Neural crest cell (in vitro differentiated cells): Measurements from ENCODE around the gene DOCK9. TPM values are rescaled to one million over a fixed set of nuclear protein-coding genes. Genes with fewer than 3 reads are reported as not detected.
A peak's percentile ranks its signal among the peaks of the same experiment; 100 is the strongest.

Source experiments
- DNase-seq: peaks from one replicate; pipeline ENCODE4 v3.0.0; 2021; ENCODE audit warnings: low read depth, mixed read lengths, low spot score
- H3K27ac Mint-ChIP-seq: one replicate; pipeline ENCODE4 v1.8.0; 2021; ENCODE audit warnings: mild to moderate bottlenecking, mixed read lengths; ENCODE audit not compliant: unreplicated experiment
- H3K27me3 Mint-ChIP-seq: 2 replicates; pipeline ENCODE4 v1.8.0; 2021; ENCODE audit warnings: low read depth, mild to moderate bottlenecking, mixed read lengths
- H3K36me3 Mint-ChIP-seq: 2 replicates; pipeline ENCODE4 v1.8.0; 2021; ENCODE audit warnings: low read depth, mild to moderate bottlenecking, mixed read lengths
- H3K4me1 Mint-ChIP-seq: 2 replicates; pipeline ENCODE4 v1.8.0; 2021; ENCODE audit warnings: mixed read lengths
- H3K4me3 Mint-ChIP-seq: one replicate; pipeline ENCODE4 v1.8.0; 2021; ENCODE audit warnings: mild to moderate bottlenecking, mixed read lengths
- H3K9me3 Mint-ChIP-seq: 2 replicates; pipeline ENCODE4 v1.8.0; 2021; ENCODE audit warnings: mixed read lengths
- total RNA-seq: library from RNA; stranded (reverse); gene quantifications from 2 replicates; pipeline ENCODE4 v1.2.1, GENCODE V29; 2021
- TF ChIP-seq, protein P1 (sequence below): fragments of 200-600 bp; sonication (generic); conservative IDR thresholded peaks from 2 replicates; pipeline ENCODE4 v1.5.0; 2021; ENCODE audit warnings: antibody characterized with exemption, mild to moderate bottlenecking

The DOCK9 gene
- total RNA-seq, 1 donor from 2014 or later, result 6.9 TPM

GRCh38 chr13:98871727-98872126 is 106.1 kb downstream of the DOCK9 start:
- no peak overlapping the region for H3K27ac Mint-ChIP-seq
- no peaks in the 10 kb centered on the region for H3K4me1 Mint-ChIP-seq
- H3K36me3 Mint-ChIP-seq, result peaks cover 10% of the 10 kb centered on the region
- no peak overlapping the region for H3K4me3 Mint-ChIP-seq
- TF ChIP-seq, protein P1, sequence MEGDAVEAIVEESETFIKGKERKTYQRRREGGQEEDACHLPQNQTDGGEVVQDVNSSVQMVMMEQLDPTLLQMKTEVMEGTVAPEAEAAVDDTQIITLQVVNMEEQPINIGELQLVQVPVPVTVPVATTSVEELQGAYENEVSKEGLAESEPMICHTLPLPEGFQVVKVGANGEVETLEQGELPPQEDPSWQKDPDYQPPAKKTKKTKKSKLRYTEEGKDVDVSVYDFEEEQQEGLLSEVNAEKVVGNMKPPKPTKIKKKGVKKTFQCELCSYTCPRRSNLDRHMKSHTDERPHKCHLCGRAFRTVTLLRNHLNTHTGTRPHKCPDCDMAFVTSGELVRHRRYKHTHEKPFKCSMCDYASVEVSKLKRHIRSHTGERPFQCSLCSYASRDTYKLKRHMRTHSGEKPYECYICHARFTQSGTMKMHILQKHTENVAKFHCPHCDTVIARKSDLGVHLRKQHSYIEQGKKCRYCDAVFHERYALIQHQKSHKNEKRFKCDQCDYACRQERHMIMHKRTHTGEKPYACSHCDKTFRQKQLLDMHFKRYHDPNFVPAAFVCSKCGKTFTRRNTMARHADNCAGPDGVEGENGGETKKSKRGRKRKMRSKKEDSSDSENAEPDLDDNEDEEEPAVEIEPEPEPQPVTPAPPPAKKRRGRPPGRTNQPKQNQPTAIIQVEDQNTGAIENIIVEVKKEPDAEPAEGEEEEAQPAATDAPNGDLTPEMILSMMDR, result no peak
- H3K9me3 Mint-ChIP-seq, result peaks cover 18% of the 10 kb centered on the region
- DNase-seq, result no peak
- no peaks in the 10 kb centered on the region for H3K27me3 Mint-ChIP-seq

GRCh38 chr13:98869408-98870090 is 108.3 kb downstream of the DOCK9 start:
- DNase-seq, result no peak
- no peaks in the 10 kb centered on the region for H3K4me1 Mint-ChIP-seq
- H3K27ac Mint-ChIP-seq, result no peak overlapping the region
- TF ChIP-seq, protein P1, result peak; percentile 49
- peaks cover 10% of the 10 kb centered on the region for H3K36me3 Mint-ChIP-seq
- no peaks in the 10 kb centered on the region for H3K27me3 Mint-ChIP-seq
- H3K9me3 Mint-ChIP-seq, result peaks cover 16% of the 10 kb centered on the region
- H3K4me3 Mint-ChIP-seq, result no peak overlapping the region

GRCh38 chr13:98868932-98869331 is 108.9 kb downstream of the DOCK9 start:
- H3K36me3 Mint-ChIP-seq, result peaks cover 8% of the 10 kb centered on the region
- TF ChIP-seq, protein P1, result no peak
- H3K27me3 Mint-ChIP-seq, result no peaks in the 10 kb centered on the region
- DNase-seq, result no peak
- H3K4me1 Mint-ChIP-seq, result no peaks in the 10 kb centered on the region
- H3K9me3 Mint-ChIP-seq, result peaks cover 12% of the 10 kb centered on the region
- H3K4me3 Mint-ChIP-seq, result no peak overlapping the region
- H3K27ac Mint-ChIP-seq, result no peak overlapping the region

DNA sequence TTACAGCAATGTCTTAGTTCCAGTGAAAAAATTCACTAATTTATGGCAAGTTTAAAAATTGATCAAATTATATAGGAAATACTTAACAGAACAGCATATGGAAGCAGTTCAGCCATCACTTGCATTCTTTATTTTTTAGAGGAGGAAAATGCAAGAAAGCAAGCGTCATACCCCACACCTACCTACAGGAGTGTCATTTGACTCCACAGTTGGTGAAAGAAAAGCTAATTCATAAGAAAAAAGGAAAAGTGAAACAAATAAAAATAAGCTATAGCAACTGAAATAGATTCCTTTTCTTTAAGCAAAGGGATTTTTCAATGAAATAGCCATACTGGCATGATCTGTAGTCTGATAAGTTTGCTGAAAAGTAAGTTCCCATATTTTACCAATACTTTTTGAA is 111.0 kb downstream of the DOCK9 start:
- H3K27me3 Mint-ChIP-seq, result no peaks in the 10 kb centered on the region
- no peak overlapping the region for H3K4me3 Mint-ChIP-seq
- H3K9me3 Mint-ChIP-seq, result no peaks in the 10 kb centered on the region
- H3K4me1 Mint-ChIP-seq, result no peaks in the 10 kb centered on the region
- DNase-seq, result no peak
- no peak overlapping the region for H3K27ac Mint-ChIP-seq
- TF ChIP-seq, protein P1, result peak; percentile 49
- H3K36me3 Mint-ChIP-seq, result no peaks in the 10 kb centered on the region

DNA sequence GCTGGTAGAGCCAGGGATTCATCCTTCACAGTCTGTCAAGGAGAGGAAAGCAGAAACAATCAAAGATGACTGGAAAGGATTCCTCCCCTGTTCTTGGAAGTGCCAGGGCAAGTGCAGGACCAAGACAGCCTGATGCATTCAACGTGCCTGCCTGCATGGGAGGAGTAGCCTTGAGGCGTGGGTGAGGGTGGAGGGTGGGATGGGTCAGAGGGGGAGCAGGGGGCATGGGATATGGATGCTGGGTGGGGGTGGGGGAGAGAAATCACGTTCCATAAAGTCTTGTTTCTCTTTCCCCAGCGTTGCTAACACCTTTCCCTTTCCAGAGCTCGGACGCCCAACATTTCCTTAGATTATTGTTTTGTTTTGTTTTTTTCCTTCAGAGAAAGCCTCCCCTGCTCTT is 117.4 kb downstream of the DOCK9 start:
- TF ChIP-seq, protein P1, result no peak
- no peaks in the 10 kb centered on the region for H3K9me3 Mint-ChIP-seq
- no peak overlapping the region for H3K4me3 Mint-ChIP-seq
- no peak for DNase-seq
- H3K27ac Mint-ChIP-seq, result no peak overlapping the region
- no peaks in the 10 kb centered on the region for H3K4me1 Mint-ChIP-seq
- H3K36me3 Mint-ChIP-seq, result peaks cover 4% of the 10 kb centered on the region
- H3K27me3 Mint-ChIP-seq, result no peaks in the 10 kb centered on the region
